ENCODE results near the gene C9orf85.

GRCh38 chr9:71885467-71885866 lies 26.0 kb upstream of the C9orf85 start:
- TF ChIP-seq CTCF (IDR thresholded peaks at IDR 0.05) (no peak), POLR2A (IDR thresholded peaks at IDR 0.05) (no peak)
